Measurements from ENCODE around the gene ARL3.

Gene ARL3

DNA sequence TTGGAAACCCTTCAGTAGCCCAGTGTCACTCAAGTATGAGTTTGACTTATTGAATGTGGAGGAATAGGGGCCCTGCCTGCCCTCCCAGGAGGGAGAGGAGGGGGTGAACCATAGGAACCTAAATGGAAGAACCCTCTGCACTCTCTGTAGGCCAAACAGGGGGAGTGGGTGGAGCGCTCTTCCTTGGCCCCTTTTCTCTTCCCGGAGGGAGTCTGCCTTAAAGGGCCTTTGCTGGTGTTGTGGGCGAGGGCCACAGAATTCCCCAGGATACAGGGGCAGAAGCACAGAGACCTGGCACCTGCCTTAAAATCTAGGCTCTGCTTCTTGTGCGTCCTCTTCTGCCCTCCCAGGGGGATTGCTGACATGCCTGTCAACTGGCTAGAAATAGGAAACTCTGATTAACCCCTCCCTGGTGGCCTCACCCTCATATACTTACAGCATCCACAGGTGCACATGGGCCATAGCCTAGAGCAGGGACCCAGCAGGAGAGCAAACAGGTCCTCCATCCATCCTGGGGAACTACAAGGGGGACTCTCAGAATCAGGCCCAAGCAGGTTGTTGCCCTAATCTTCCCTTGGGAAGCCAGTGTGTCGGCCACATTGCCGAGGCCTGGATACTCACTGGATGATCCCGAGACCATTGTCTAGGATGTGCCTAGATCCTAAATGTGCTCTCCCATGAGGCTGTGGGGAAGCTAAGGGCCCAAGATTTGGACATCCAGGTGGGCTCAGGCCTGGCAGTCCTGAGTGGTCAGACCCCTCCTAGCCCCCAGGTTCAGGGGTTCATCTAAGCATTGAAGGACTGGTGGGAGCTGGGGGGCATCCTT lies 66.5 kb downstream of the ARL3 start:
- TF ChIP-seq CTCF (IDR thresholded peaks at IDR 0.05; ENCODE audit: low read depth, low read length): no peak
- no peak for DNase-seq (ENCODE audit: low read depth in 2 of 2)
- H3K4me3 ChIP-seq (replicated peaks in 1 of 2; ENCODE audit: low read depth in 2 of 2, low read length in 2 of 2): peak overlapping the region; percentile 93 to 95

GRCh38 chr10:102646610-102647442 lies 67.4 kb downstream of the ARL3 start:
- DNase-seq (ENCODE audit: low read depth in 2 of 2): peak; percentile 43 to 58
- H3K4me3 ChIP-seq (replicated peaks in 1 of 2; ENCODE audit: low read depth in 2 of 2, low read length in 2 of 2): peak overlapping the region; percentile 93 to 95
- TF ChIP-seq CTCF (IDR thresholded peaks at IDR 0.05; ENCODE audit: low read depth, low read length): no peak

DNA sequence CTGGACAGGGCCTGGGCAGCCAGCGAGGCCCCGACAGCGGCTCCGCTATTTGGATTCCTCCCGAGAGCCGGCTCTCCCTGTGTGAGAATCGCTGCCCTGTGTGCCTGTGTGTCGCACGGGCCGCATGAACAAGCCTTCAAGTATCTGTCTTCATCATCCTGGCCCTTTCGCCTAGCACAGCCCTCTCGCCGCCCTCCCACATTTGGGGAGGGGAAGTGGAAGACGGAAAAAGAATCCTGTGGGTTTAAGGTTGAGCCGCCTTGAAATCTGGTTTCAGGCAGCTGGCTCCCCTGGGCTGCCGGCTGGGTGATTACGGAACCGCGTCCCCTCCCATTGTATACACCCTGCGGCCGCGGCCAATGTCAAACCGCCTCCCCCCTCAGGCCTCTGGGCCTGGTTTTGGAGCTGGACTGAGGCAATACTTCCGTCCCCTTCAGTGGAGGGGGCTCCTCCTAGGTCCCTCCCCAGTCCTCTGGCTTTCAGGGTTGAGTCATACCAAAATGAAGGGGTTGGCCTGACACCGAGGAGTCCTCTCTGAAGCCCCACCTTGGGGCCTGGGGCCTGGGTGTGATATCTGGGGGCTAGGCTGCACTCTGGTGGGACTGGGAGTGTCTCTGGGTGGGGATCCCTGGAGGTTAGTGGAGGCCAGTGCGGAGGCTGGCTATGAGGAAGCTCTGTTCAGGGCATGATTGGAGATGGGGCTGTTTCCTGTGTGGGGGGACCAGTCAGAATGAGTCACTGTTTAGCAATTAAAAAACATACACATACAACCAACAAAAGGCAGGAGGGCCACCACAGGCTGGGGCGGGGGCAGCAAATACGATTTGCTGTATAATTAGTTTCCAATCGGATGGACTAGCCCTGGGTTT lies 68.2 kb downstream of the ARL3 start:
- TF ChIP-seq CTCF (IDR thresholded peaks at IDR 0.05; ENCODE audit: low read depth, low read length): no peak
- DNase-seq (ENCODE audit: low read depth in 2 of 2): peak; percentile 95 to 98
- peak overlapping the region; percentile 93 to 95 for H3K4me3 ChIP-seq (replicated peaks in 1 of 2; ENCODE audit: low read depth in 2 of 2, low read length in 2 of 2)

GRCh38 chr10:102645388-102645740 lies 68.8 kb downstream of the ARL3 start:
- DNase-seq (ENCODE audit: low read depth in 2 of 2): no peak
- no peak for TF ChIP-seq CTCF (IDR thresholded peaks at IDR 0.05; ENCODE audit: low read depth, low read length)
- H3K4me3 ChIP-seq (replicated peaks in 1 of 2; ENCODE audit: low read depth in 2 of 2, low read length in 2 of 2): peak overlapping the region; percentile 93 to 95

DNA sequence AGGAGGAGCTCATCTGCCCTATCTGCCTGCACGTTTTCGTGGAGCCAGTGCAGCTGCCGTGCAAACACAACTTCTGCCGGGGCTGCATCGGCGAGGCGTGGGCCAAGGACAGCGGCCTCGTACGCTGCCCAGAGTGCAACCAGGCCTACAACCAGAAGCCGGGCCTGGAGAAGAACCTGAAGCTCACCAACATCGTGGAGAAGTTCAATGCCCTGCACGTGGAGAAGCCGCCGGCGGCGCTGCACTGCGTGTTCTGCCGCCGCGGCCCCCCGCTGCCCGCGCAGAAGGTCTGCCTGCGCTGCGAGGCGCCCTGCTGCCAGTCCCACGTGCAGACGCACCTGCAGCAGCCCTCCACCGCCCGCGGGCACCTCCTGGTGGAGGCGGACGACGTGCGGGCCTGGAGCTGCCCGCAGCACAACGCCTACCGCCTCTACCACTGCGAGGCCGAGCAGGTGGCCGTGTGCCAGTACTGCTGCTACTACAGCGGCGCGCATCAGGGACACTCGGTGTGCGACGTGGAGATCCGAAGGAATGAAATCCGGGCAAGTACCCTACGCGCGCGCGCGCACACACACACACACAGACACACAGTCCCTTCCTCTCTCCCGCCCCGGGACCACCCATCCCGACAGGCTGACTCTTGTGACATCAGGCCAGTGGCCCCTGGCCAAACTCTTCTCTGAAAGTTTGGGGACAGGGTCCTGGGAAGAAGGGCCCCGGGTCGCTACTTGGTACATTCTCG lies 69.4 kb downstream of the ARL3 start:
- peak; percentile 70 to 78 for DNase-seq (ENCODE audit: low read depth in 2 of 2)
- H3K4me3 ChIP-seq (replicated peaks in 1 of 2; ENCODE audit: low read depth in 2 of 2, low read length in 2 of 2): peak overlapping the region; percentile 93 to 95
- peak; percentile 38 for TF ChIP-seq CTCF (IDR thresholded peaks at IDR 0.05; ENCODE audit: low read depth, low read length)

All from cardiac fibroblast (primary cell).